ENCODE results near the gene UFSP2. TPM values are rescaled to one million over a fixed set of nuclear protein-coding genes. Genes with fewer than 3 reads are reported as not detected.

Gene UFSP2
- total and polyA plus RNA-seq, 2 donors, result 19.9 to 38.9 TPM

- Histone ChIP-seq H3K27me3 (ENCODE audit: control insufficient read depth in 2 of 2, insufficient read depth in 1 of 2, low read length in 1 of 2) (no peaks in the 10 kb centered on the region), H3K4me3 (ENCODE audit: low read length in 2 of 2) (no peak overlapping the region), H3K27ac (ENCODE audit: low read depth in 1 of 2, low read length in 1 of 2) (no peak overlapping the region), H3K36me3 (ENCODE audit: control insufficient read depth in 2 of 2, insufficient read depth in 2 of 2, low read length in 1 of 2) (no peaks in the 10 kb centered on the region), H3K4me1 (ENCODE audit: control insufficient read depth in 2 of 2, insufficient read depth in 2 of 2, low read length in 2 of 2) (no peaks in the 10 kb centered on the region), H3K9me3 (ENCODE audit: control insufficient read depth in 2 of 2, insufficient read depth in 1 of 2, low read length in 1 of 2) (no peaks in the 10 kb centered on the region)
- no peak for DNase-seq (ENCODE audit: low read depth in 6 of 9, low spot score in 9 of 9)
- 96% methylated on average over 2 of the region's 2 CpGs for WGBS
Observed at GRCh38 chr4:185441479-185441878, 15.7 kb upstream of the UFSP2 start.

- DNase-seq (ENCODE audit: low read depth in 6 of 9, low spot score in 9 of 9), result no peak
- Histone ChIP-seq H3K9me3 (ENCODE audit: control insufficient read depth in 2 of 2, insufficient read depth in 1 of 2, low read length in 1 of 2) (no peaks in the 10 kb centered on the region), H3K27ac (ENCODE audit: low read depth in 1 of 2, low read length in 1 of 2) (no peak overlapping the region), H3K36me3 (ENCODE audit: control insufficient read depth in 2 of 2, insufficient read depth in 2 of 2, low read length in 1 of 2) (no peaks in the 10 kb centered on the region), H3K27me3 (ENCODE audit: control insufficient read depth in 2 of 2, insufficient read depth in 1 of 2, low read length in 1 of 2) (peaks cover 0 to 2% of the 10 kb centered on the region in 2 donors), H3K4me3 (ENCODE audit: low read length in 2 of 2) (no peak overlapping the region), H3K4me1 (ENCODE audit: control insufficient read depth in 2 of 2, insufficient read depth in 2 of 2, low read length in 2 of 2) (no peaks in the 10 kb centered on the region)
Observed at GRCh38 chr4:185437809-185438208, 12.0 kb upstream of the UFSP2 start.

GRCh38 chr4:185435466-185435865 is 9.7 kb upstream of the UFSP2 start:
- no peaks in the 10 kb centered on the region for H3K36me3 ChIP-seq (ENCODE audit: control insufficient read depth in 2 of 2, insufficient read depth in 2 of 2, low read length in 1 of 2)
- H3K27me3 ChIP-seq (ENCODE audit: control insufficient read depth in 2 of 2, insufficient read depth in 1 of 2, low read length in 1 of 2), result peaks cover 0 to 7% of the 10 kb centered on the region in 2 donors
- no peak for DNase-seq (ENCODE audit: low read depth in 6 of 9, low spot score in 9 of 9)
- no peak overlapping the region for H3K4me3 ChIP-seq (ENCODE audit: low read length in 2 of 2)
- no peak overlapping the region for H3K27ac ChIP-seq (ENCODE audit: low read depth in 1 of 2, low read length in 1 of 2)
- H3K4me1 ChIP-seq (ENCODE audit: control insufficient read depth in 2 of 2, insufficient read depth in 2 of 2, low read length in 2 of 2), result no peaks in the 10 kb centered on the region
- no peaks in the 10 kb centered on the region for H3K9me3 ChIP-seq (ENCODE audit: control insufficient read depth in 2 of 2, insufficient read depth in 1 of 2, low read length in 1 of 2)

- no peak for DNase-seq (ENCODE audit: low read depth in 6 of 9, low spot score in 9 of 9)
- WGBS, result 69% methylated on average over 5 of the region's 5 CpGs
- no peak overlapping the region for H3K4me3 ChIP-seq (ENCODE audit: low read length in 2 of 2)
- H3K27me3 ChIP-seq (ENCODE audit: control insufficient read depth in 2 of 2, insufficient read depth in 1 of 2, low read length in 1 of 2), result peaks cover 0 to 23% of the 10 kb centered on the region in 2 donors
- no peaks in the 10 kb centered on the region for H3K36me3 ChIP-seq (ENCODE audit: control insufficient read depth in 2 of 2, insufficient read depth in 2 of 2, low read length in 1 of 2)
- H3K4me1 ChIP-seq (ENCODE audit: control insufficient read depth in 2 of 2, insufficient read depth in 2 of 2, low read length in 2 of 2), result peaks cover 8 to 11% of the 10 kb centered on the region in 2 donors
- H3K9me3 ChIP-seq (ENCODE audit: control insufficient read depth in 2 of 2, insufficient read depth in 1 of 2, low read length in 1 of 2), result peaks cover 0 to 5% of the 10 kb centered on the region in 2 donors
- no peak overlapping the region for H3K27ac ChIP-seq (ENCODE audit: low read depth in 1 of 2, low read length in 1 of 2)
Observed at GRCh38 chr4:185429660-185430059, 3.9 kb upstream of the UFSP2 start.

GRCh38 chr4:185426960-185427688 is 1.4 kb upstream of the UFSP2 start:
- 93% methylated on average over 22 of the region's 22 CpGs for WGBS
- DNase-seq (ENCODE audit: low read depth in 6 of 9, low spot score in 9 of 9), result no peak
- Histone ChIP-seq H3K27ac (ENCODE audit: low read depth in 1 of 2, low read length in 1 of 2) (no peak overlapping the region), H3K4me1 (ENCODE audit: control insufficient read depth in 2 of 2, insufficient read depth in 2 of 2, low read length in 2 of 2) (peaks cover 12 to 15% of the 10 kb centered on the region in 2 donors), H3K36me3 (ENCODE audit: control insufficient read depth in 2 of 2, insufficient read depth in 2 of 2, low read length in 1 of 2) (no peaks in the 10 kb centered on the region), H3K27me3 (ENCODE audit: control insufficient read depth in 2 of 2, insufficient read depth in 1 of 2, low read length in 1 of 2) (peaks cover 0 to 19% of the 10 kb centered on the region in 2 donors), H3K9me3 (ENCODE audit: control insufficient read depth in 2 of 2, insufficient read depth in 1 of 2, low read length in 1 of 2) (peaks cover 0 to 5% of the 10 kb centered on the region in 2 donors), H3K4me3 (ENCODE audit: low read length in 2 of 2) (no peak overlapping the region)

- DNase-seq (ENCODE audit: low read depth in 6 of 9, low spot score in 9 of 9), result peak in 7 of 9 donors; percentile 1 to 49 (median 10)
- Histone ChIP-seq H3K27me3 (ENCODE audit: control insufficient read depth in 2 of 2, insufficient read depth in 1 of 2, low read length in 1 of 2) (peaks cover 0 to 16% of the 10 kb centered on the region in 2 donors), H3K9me3 (ENCODE audit: control insufficient read depth in 2 of 2, insufficient read depth in 1 of 2, low read length in 1 of 2) (peaks cover 0 to 5% of the 10 kb centered on the region in 2 donors), H3K27ac (ENCODE audit: low read depth in 1 of 2, low read length in 1 of 2) (peak overlapping the region; percentile 92 to 94), H3K4me1 (ENCODE audit: control insufficient read depth in 2 of 2, insufficient read depth in 2 of 2, low read length in 2 of 2) (peaks cover 12 to 15% of the 10 kb centered on the region in 2 donors), H3K4me3 (ENCODE audit: low read length in 2 of 2) (peak overlapping the region; percentile 85 to 86), H3K36me3 (ENCODE audit: control insufficient read depth in 2 of 2, insufficient read depth in 2 of 2, low read length in 1 of 2) (no peaks in the 10 kb centered on the region)
- 19% methylated on average over 13 of the region's 13 CpGs for WGBS
Observed at GRCh38 chr4:185424905-185425646, 688 bp downstream of the UFSP2 start.

- no peak for DNase-seq (ENCODE audit: low read depth in 6 of 9, low spot score in 9 of 9)
Observed at GRCh38 chr4:185421366-185422124, 4.2 kb downstream of the UFSP2 start.

GRCh38 chr4:185416955-185417354 is 8.8 kb downstream of the UFSP2 start:
- Histone ChIP-seq H3K9me3 (ENCODE audit: control insufficient read depth in 2 of 2, insufficient read depth in 1 of 2, low read length in 1 of 2) (no peaks in the 10 kb centered on the region), H3K27ac (ENCODE audit: low read depth in 1 of 2, low read length in 1 of 2) (no peak overlapping the region), H3K4me1 (ENCODE audit: control insufficient read depth in 2 of 2, insufficient read depth in 2 of 2, low read length in 2 of 2) (no peaks in the 10 kb centered on the region), H3K27me3 (ENCODE audit: control insufficient read depth in 2 of 2, insufficient read depth in 1 of 2, low read length in 1 of 2) (no peaks in the 10 kb centered on the region), H3K4me3 (ENCODE audit: low read length in 2 of 2) (no peak overlapping the region), H3K36me3 (ENCODE audit: control insufficient read depth in 2 of 2, insufficient read depth in 2 of 2, low read length in 1 of 2) (peaks cover 17 to 29% of the 10 kb centered on the region in 2 donors)
- DNase-seq (ENCODE audit: low read depth in 6 of 9, low spot score in 9 of 9), result no peak

More at GRCh38 chr4:185421366-185422124, 4.2 kb downstream of the UFSP2 start:
- 89% methylated on average over 2 of the region's 2 CpGs for WGBS
- peaks cover 12 to 15% of the 10 kb centered on the region in 2 donors for H3K4me1 ChIP-seq (ENCODE audit: control insufficient read depth in 2 of 2, insufficient read depth in 2 of 2, low read length in 2 of 2)
- H3K4me3 ChIP-seq (ENCODE audit: low read length in 2 of 2), result no peak overlapping the region
- H3K9me3 ChIP-seq (ENCODE audit: control insufficient read depth in 2 of 2, insufficient read depth in 1 of 2, low read length in 1 of 2), result peaks cover 0 to 5% of the 10 kb centered on the region in 2 donors
- no peak overlapping the region for H3K27ac ChIP-seq (ENCODE audit: low read depth in 1 of 2, low read length in 1 of 2)
- H3K36me3 ChIP-seq (ENCODE audit: control insufficient read depth in 2 of 2, insufficient read depth in 2 of 2, low read length in 1 of 2), result peaks cover 9% of the 10 kb centered on the region in 2 donors
- H3K27me3 ChIP-seq (ENCODE audit: control insufficient read depth in 2 of 2, insufficient read depth in 1 of 2, low read length in 1 of 2), result peaks cover 0 to 3% of the 10 kb centered on the region in 2 donors

- DNase-seq (ENCODE audit: low read depth in 6 of 9, low spot score in 9 of 9), result no peak
- Histone ChIP-seq H3K27ac (ENCODE audit: low read depth in 1 of 2, low read length in 1 of 2) (no peak overlapping the region), H3K36me3 (ENCODE audit: control insufficient read depth in 2 of 2, insufficient read depth in 2 of 2, low read length in 1 of 2) (peaks cover 21 to 48% of the 10 kb centered on the region in 2 donors), H3K9me3 (ENCODE audit: control insufficient read depth in 2 of 2, insufficient read depth in 1 of 2, low read length in 1 of 2) (no peaks in the 10 kb centered on the region), H3K4me1 (ENCODE audit: control insufficient read depth in 2 of 2, insufficient read depth in 2 of 2, low read length in 2 of 2) (no peaks in the 10 kb centered on the region), H3K4me3 (ENCODE audit: low read length in 2 of 2) (no peak overlapping the region), H3K27me3 (ENCODE audit: control insufficient read depth in 2 of 2, insufficient read depth in 1 of 2, low read length in 1 of 2) (no peaks in the 10 kb centered on the region)
- 97% methylated on average over 5 of the region's 5 CpGs for WGBS
Observed at GRCh38 chr4:185412412-185412811, 13.4 kb downstream of the UFSP2 start.

All from thymus (tissue), 11 donors.